A549 treated with AZD2906 at 1 μM for 4 hours (cell line): ENCODE data around the gene HELZ2. TPM values are rescaled to one million over a fixed set of nuclear protein-coding genes. Genes with fewer than 3 reads are reported as not detected.

Experiments used
- total RNA-seq: library from RNA; stranded (reverse); fragments of 200-300 nt; extraction: Qiagen RNA extraction; gene quantifications from 5 replicates; pipeline ENCODE4 v1.2.3, GENCODE V29; 2022

HELZ2 gene
- 30.2 to 39.3 TPM (median 31.3 TPM) in 5 replicates for total RNA-seq

GRCh38 chr20:63574156-63574828 lies at the start of gene HELZ2:
Gene HELZ2 (minus strand): TSS chr20:63574239. CDS start chr20:63572385, 1,854 bp downstream.

GRCh38 chr20:63553933-63554290 lies 20.1 kb downstream of the HELZ2 start, which contains the start of gene FNDC11:
Gene FNDC11 (plus strand): TSS chr20:63554159. CDS start chr20:63555664, 1,505 bp downstream.

GRCh38 chr20:63547725-63548480 lies 26.1 kb downstream of the HELZ2 start, which contains the start of gene SRMS:
Gene SRMS (minus strand): TSS chr20:63547749. CDS start chr20:63547463, 286 bp downstream.

GRCh38 chr20:63536997-63537524 lies 37.0 kb downstream of the HELZ2 start, which contains the start of gene PTK6:
Gene PTK6 (minus strand): TSS chr20:63537376. CDS start chr20:63537314, 62 bp downstream.

Other genes with a start within 250 kb of the HELZ2 start
- 0.14 to 0.53 TPM (median 0.38 TPM) in 5 replicates for gene CHRNA4, start 212.9 kb downstream of the HELZ2 start, total RNA-seq
- 0.22 to 0.64 TPM (median 0.44 TPM) in 5 replicates for gene KCNQ2, start 101.6 kb downstream of the HELZ2 start, total RNA-seq
- 138 to 177 TPM (median 153 TPM) in 5 replicates for gene EEF1A2, start 75.2 kb downstream of the HELZ2 start, total RNA-seq
- 259 to 387 TPM (median 340 TPM) in 5 replicates for gene PPDPF, start 53.5 kb downstream of the HELZ2 start, total RNA-seq
- gene PTK6, start 36.9 kb downstream of the HELZ2 start, total RNA-seq, result 2.7 to 4.0 TPM (median 3.2 TPM) in 5 replicates
- gene SRMS, start 26.5 kb downstream of the HELZ2 start, total RNA-seq, result 0.06 to 0.25 TPM (median 0.09 TPM) in 5 replicates
- 0.17 to 0.29 TPM (median 0.21 TPM) in 5 replicates for gene FNDC11, start 20.1 kb downstream of the HELZ2 start, total RNA-seq
- gene GMEB2, start 52.9 kb upstream of the HELZ2 start, total RNA-seq, result 8.5 to 10.5 TPM (median 10.0 TPM) in 5 replicates
- 7.1 to 11.5 TPM (median 9.5 TPM) in 5 replicates for gene STMN3, start 79.2 kb upstream of the HELZ2 start, total RNA-seq
- gene RTEL1, start 84.1 kb upstream of the HELZ2 start, total RNA-seq, result 4.1 to 7.9 TPM (median 5.6 TPM) in 5 replicates
- gene TNFRSF6B, start 122.4 kb upstream of the HELZ2 start, total RNA-seq, result 0.22 to 0.87 TPM (median 0.69 TPM) in 5 replicates
- 30.6 to 43.0 TPM (median 36.4 TPM) in 5 replicates for gene ARFRP1, start 133.7 kb upstream of the HELZ2 start, total RNA-seq
- gene ZGPAT, start 133.8 kb upstream of the HELZ2 start, total RNA-seq, result 20.1 to 30.0 TPM (median 26.1 TPM) in 5 replicates
- gene LIME1, start 162.4 kb upstream of the HELZ2 start, total RNA-seq, result 3.7 to 10.8 TPM (median 9.0 TPM) in 5 replicates
- gene SLC2A4RG, start 165.5 kb upstream of the HELZ2 start, total RNA-seq, result 55.9 to 101 TPM (median 89.8 TPM) in 5 replicates